ENCODE measurements around the gene PTPRK.
"Not testable (repeated sequence)": the region's sequence is repeated elsewhere in the genome, so short reads cannot be mapped to it uniquely, and the experiment has no call there.

DNA sequence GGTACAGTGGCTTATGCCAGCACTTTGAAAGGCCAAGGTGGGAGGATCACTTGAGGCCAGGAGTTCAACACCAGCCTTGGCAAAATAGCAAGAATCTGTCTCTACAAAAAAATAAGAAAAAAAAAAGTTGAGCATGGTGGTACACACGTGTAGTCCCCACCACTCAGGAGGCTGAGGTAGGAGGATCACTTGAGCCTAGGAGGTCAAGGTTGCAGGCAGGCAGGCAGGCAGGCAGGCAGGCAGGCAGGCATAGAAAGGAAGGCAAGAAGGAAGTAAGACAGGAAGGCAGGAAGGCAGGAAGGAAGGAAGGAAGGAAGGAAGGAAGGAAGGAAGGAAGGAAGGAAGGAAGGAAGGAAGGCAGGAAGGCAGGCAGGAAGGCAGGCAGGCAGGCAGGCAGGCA is 85.6 kb downstream of the PTPRK start:
- TF ChIP-seq, protein P1, sequence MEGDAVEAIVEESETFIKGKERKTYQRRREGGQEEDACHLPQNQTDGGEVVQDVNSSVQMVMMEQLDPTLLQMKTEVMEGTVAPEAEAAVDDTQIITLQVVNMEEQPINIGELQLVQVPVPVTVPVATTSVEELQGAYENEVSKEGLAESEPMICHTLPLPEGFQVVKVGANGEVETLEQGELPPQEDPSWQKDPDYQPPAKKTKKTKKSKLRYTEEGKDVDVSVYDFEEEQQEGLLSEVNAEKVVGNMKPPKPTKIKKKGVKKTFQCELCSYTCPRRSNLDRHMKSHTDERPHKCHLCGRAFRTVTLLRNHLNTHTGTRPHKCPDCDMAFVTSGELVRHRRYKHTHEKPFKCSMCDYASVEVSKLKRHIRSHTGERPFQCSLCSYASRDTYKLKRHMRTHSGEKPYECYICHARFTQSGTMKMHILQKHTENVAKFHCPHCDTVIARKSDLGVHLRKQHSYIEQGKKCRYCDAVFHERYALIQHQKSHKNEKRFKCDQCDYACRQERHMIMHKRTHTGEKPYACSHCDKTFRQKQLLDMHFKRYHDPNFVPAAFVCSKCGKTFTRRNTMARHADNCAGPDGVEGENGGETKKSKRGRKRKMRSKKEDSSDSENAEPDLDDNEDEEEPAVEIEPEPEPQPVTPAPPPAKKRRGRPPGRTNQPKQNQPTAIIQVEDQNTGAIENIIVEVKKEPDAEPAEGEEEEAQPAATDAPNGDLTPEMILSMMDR (optimal IDR thresholded peaks at IDR 0.05 in 1 of 3, IDR thresholded peaks at IDR 0.05 in 1 of 3, conservative IDR thresholded peaks at IDR 0.05 in 1 of 3; ENCODE audit: extremely low read depth in 1 of 3, insufficient read depth in 2 of 3, low read length in 3 of 3) = not testable (repeated sequence)
- not testable (repeated sequence) for TF ChIP-seq EZH2 (IDR thresholded peaks at IDR 0.05; ENCODE audit: low read length)

Data from keratinocyte (primary cell).